Measurements from ENCODE around the gene EML1.

GRCh38 chr14:99784508-99784907, 8.7 kb upstream of the EML1 start:
- no peak for TF ChIP-seq CTCF (IDR thresholded peaks at IDR 0.05)
- TF ChIP-seq POLR2A (IDR thresholded peaks at IDR 0.05) = no peak

Data from right lobe of liver (tissue), 4 donors.